HL-60 (cell line): ENCODE data around the gene WDFY2.

ENCODE experiments used
- GABPA ChIP-seq: IDR thresholded peaks from 2 replicates; pipeline ENCODE4 v1.6.1; 2012; ENCODE audit warnings: low read depth
- POLR2AphosphoS5 ChIP-seq: IDR thresholded peaks from 2 replicates; pipeline ENCODE4 v1.6.1; 2012; ENCODE audit warnings: low read depth
- TF ChIP-seq, protein P1 (sequence below): IDR thresholded peaks from one replicate; pipeline ENCODE4 v1.5.1; 2011; ENCODE audit warnings: low read length, control low read depth, inconsistent platforms; ENCODE audit not compliant: insufficient read depth

DNA sequence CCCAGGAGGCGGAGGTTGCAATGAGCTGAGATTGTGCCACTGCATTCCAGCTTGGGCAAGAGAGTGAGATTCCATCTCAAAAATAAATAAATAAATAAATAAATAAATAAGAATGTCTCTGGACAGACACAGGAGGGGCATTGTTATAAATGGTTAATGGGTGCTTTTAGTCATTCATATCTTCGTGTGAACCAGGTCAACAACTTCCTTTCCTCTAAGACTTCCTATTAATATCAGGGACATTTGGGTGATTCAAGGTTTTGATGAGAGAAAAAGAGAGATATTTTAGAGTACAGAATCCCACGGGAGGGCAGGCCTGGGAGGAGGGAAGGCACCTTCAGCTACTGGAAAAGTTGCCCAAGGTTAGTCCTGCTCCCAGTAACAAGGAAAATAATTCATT is 195.8 kb downstream of the WDFY2 start:
- TF ChIP-seq POLR2AphosphoS5 (no peak), GABPA (no peak)
- TF ChIP-seq, protein P1, sequence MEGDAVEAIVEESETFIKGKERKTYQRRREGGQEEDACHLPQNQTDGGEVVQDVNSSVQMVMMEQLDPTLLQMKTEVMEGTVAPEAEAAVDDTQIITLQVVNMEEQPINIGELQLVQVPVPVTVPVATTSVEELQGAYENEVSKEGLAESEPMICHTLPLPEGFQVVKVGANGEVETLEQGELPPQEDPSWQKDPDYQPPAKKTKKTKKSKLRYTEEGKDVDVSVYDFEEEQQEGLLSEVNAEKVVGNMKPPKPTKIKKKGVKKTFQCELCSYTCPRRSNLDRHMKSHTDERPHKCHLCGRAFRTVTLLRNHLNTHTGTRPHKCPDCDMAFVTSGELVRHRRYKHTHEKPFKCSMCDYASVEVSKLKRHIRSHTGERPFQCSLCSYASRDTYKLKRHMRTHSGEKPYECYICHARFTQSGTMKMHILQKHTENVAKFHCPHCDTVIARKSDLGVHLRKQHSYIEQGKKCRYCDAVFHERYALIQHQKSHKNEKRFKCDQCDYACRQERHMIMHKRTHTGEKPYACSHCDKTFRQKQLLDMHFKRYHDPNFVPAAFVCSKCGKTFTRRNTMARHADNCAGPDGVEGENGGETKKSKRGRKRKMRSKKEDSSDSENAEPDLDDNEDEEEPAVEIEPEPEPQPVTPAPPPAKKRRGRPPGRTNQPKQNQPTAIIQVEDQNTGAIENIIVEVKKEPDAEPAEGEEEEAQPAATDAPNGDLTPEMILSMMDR: no peak
